GM12864 (cell line): ENCODE measurements around the gene HOXB5.

Experiments
- DNase-seq: peaks from one replicate; pipeline ENCODE4 v3.0.0-alpha.2; 2011; ENCODE audit warnings: low read depth
- H3K4me3 ChIP-seq: 2 replicates; pipeline ENCODE4 v1.5.1; 2011; ENCODE audit warnings: mild to moderate bottlenecking, low read depth, low read length, control low read depth
- CTCF ChIP-seq: IDR thresholded peaks from 2 replicates; pipeline ENCODE4 v1.5.1; 2011; ENCODE audit warnings: low read depth, mild to moderate bottlenecking, moderate library complexity, low read length, control low read depth, inconsistent platforms; ENCODE audit errors: missing control alignments

Gene HOXB5

GRCh38 chr17:48545539-48545938, 48.0 kb downstream of the HOXB5 start:
- no peak for DNase-seq
- TF ChIP-seq CTCF = no peak
- no peak overlapping the region for H3K4me3 ChIP-seq

GRCh38 chr17:48545022-48545375, 48.6 kb downstream of the HOXB5 start, which contains the start of gene HOXB2:
TSS of gene HOXB2 (minus strand) at chr17:48545109. CDS start at chr17:48544911, 198 bp downstream.
- H3K4me3 ChIP-seq = peak within 1 kb of the TSS; percentile 55
- no peak for DNase-seq
- no peak for TF ChIP-seq CTCF

- TF ChIP-seq CTCF = no peak
- H3K4me3 ChIP-seq = no peak overlapping the region; the same call in 1 of the 2 replicates
- no peak for DNase-seq
Observed at GRCh38 chr17:48544349-48545021, 49.1 kb downstream of the HOXB5 start.

GRCh38 chr17:48543854-48544348, 49.7 kb downstream of the HOXB5 start:
- TF ChIP-seq CTCF = no peak
- peak overlapping the region; percentile 55 for H3K4me3 ChIP-seq
- no peak for DNase-seq

GRCh38 chr17:48543107-48543853, 50.3 kb downstream of the HOXB5 start:
- DNase-seq = no peak
- peak; percentile 35 for TF ChIP-seq CTCF
- H3K4me3 ChIP-seq = peak overlapping the region; percentile 55

- DNase-seq = no peak
- peak overlapping the region; percentile 55 for H3K4me3 ChIP-seq
- TF ChIP-seq CTCF = no peak
Observed at GRCh38 chr17:48542698-48543106, 50.9 kb downstream of the HOXB5 start.
